Measurements from ENCODE around the gene EBF3.

- TF ChIP-seq CTCF (conservative IDR thresholded peaks at IDR 0.05) (no peak), EZH2 (IDR thresholded peaks at IDR 0.05; ENCODE audit: low read depth) (no peak)
Measured at GRCh38 chr10:129968020-129968852, 4.2 kb upstream of the EBF3 start.

Data from PC-9 (cell line).